ENCODE measurements around the gene FBXW5. TPM values are rescaled to one million over a fixed set of nuclear protein-coding genes. Genes with fewer than 3 reads are reported as not detected.

The FBXW5 gene
- total and polyA plus RNA-seq, 9 of the 15 experiments (the other 6 are each of a cell fraction or from before 2014, with no cell fraction given): 0.21 to 128 (median 37.0) TPM

DNA sequence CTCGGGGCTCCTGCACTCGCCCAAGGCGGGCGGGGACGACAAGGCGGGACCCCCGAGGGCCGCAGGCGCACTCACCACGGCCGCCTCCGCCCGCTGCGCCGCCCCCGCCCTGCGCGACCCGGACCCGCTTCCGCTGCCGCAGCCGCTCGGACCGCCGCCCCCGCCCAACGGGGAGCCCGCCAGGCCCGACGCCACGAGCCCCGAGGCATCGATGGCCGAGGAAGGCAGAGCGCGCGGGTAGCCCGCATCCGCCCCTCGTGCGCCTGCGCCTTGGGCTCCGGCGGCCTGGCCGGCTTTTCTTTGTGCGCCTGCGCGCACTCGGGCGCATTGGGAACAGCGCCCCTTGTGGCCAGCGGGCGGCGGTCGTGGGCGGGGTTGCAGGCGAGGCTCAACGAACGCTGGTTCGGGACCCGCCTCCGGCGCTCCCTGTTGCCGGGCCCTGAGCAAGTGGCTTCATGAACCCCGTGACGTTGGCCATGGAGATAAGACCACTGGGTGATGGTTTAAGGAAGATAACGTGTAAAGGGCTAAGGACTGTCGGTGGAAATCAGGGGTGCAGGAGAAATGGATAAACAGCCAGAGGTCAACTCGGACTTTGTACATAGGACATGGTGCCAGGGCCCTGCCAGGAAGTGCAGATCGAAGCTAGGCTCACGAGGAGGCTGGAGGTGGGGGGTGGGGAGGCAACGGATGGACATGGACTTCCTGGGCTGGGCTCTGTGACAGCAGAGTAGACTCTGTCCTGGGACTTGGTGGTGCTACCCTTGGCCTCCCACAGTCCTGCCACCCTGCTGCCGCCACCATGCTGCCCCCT is at the start of gene FBXW5, which contains the start of gene C8G (continued):
- peak; percentile 13 for TF ChIP-seq POU5F1 (IDR thresholded peaks at IDR 0.05; ENCODE audit: borderline replicate concordance, low read depth, low read length, partially characterized antibody)
- no peak for TF ChIP-seq MED1 (CRISPR knock-in tag; IDR thresholded peaks at IDR 0.05; ENCODE audit: borderline replicate concordance)
- TF ChIP-seq, protein P1, sequence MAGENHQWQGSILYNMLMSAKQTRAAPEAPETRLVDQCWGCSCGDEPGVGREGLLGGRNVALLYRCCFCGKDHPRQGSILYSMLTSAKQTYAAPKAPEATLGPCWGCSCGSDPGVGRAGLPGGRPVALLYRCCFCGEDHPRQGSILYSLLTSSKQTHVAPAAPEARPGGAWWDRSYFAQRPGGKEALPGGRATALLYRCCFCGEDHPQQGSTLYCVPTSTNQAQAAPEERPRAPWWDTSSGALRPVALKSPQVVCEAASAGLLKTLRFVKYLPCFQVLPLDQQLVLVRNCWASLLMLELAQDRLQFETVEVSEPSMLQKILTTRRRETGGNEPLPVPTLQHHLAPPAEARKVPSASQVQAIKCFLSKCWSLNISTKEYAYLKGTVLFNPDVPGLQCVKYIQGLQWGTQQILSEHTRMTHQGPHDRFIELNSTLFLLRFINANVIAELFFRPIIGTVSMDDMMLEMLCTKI (IDR thresholded peaks at IDR 0.05; ENCODE audit: partially characterized antibody): no peak
- TF ChIP-seq, protein P2, sequence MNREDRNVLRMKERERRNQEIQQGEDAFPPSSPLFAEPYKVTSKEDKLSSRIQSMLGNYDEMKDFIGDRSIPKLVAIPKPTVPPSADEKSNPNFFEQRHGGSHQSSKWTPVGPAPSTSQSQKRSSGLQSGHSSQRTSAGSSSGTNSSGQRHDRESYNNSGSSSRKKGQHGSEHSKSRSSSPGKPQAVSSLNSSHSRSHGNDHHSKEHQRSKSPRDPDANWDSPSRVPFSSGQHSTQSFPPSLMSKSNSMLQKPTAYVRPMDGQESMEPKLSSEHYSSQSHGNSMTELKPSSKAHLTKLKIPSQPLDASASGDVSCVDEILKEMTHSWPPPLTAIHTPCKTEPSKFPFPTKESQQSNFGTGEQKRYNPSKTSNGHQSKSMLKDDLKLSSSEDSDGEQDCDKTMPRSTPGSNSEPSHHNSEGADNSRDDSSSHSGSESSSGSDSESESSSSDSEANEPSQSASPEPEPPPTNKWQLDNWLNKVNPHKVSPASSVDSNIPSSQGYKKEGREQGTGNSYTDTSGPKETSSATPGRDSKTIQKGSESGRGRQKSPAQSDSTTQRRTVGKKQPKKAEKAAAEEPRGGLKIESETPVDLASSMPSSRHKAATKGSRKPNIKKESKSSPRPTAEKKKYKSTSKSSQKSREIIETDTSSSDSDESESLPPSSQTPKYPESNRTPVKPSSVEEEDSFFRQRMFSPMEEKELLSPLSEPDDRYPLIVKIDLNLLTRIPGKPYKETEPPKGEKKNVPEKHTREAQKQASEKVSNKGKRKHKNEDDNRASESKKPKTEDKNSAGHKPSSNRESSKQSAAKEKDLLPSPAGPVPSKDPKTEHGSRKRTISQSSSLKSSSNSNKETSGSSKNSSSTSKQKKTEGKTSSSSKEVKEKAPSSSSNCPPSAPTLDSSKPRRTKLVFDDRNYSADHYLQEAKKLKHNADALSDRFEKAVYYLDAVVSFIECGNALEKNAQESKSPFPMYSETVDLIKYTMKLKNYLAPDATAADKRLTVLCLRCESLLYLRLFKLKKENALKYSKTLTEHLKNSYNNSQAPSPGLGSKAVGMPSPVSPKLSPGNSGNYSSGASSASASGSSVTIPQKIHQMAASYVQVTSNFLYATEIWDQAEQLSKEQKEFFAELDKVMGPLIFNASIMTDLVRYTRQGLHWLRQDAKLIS (CRISPR knock-in tag; IDR thresholded peaks at IDR 0.05): peak; percentile 63; the same call in 1 of the 2 replicates
- TF ChIP-seq ZNF146 (CRISPR knock-in tag; IDR thresholded peaks at IDR 0.05; ENCODE audit: unreplicated experiment): no peak
- TF ChIP-seq TBP (optimal IDR thresholded peaks at IDR 0.05; ENCODE audit: low read depth, low read length): peak; percentile 44
- no peak for TF ChIP-seq PHTF2 (CRISPR knock-in tag; IDR thresholded peaks at IDR 0.05)
- no peak for TF ChIP-seq PYGO2 (tag; IDR thresholded peaks at IDR 0.05)
- peak; percentile 43 for TF ChIP-seq CBFA2T3 (IDR thresholded peaks at IDR 0.05)
- TF ChIP-seq, protein P3, sequence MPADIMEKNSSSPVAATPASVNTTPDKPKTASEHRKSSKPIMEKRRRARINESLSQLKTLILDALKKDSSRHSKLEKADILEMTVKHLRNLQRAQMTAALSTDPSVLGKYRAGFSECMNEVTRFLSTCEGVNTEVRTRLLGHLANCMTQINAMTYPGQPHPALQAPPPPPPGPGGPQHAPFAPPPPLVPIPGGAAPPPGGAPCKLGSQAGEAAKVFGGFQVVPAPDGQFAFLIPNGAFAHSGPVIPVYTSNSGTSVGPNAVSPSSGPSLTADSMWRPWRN (IDR thresholded peaks at IDR 0.05; ENCODE audit: low read depth): no peak
- no peak for TF ChIP-seq ZNF197 (CRISPR knock-in tag; IDR thresholded peaks at IDR 0.05; ENCODE audit: low read depth)
- TF ChIP-seq ZC3H4 (CRISPR knock-in tag; IDR thresholded peaks at IDR 0.05; ENCODE audit: borderline replicate concordance): no peak
- no peak for TF ChIP-seq MCM2 (IDR thresholded peaks at IDR 0.05; ENCODE audit: low read depth)
- TF ChIP-seq, protein P4, sequence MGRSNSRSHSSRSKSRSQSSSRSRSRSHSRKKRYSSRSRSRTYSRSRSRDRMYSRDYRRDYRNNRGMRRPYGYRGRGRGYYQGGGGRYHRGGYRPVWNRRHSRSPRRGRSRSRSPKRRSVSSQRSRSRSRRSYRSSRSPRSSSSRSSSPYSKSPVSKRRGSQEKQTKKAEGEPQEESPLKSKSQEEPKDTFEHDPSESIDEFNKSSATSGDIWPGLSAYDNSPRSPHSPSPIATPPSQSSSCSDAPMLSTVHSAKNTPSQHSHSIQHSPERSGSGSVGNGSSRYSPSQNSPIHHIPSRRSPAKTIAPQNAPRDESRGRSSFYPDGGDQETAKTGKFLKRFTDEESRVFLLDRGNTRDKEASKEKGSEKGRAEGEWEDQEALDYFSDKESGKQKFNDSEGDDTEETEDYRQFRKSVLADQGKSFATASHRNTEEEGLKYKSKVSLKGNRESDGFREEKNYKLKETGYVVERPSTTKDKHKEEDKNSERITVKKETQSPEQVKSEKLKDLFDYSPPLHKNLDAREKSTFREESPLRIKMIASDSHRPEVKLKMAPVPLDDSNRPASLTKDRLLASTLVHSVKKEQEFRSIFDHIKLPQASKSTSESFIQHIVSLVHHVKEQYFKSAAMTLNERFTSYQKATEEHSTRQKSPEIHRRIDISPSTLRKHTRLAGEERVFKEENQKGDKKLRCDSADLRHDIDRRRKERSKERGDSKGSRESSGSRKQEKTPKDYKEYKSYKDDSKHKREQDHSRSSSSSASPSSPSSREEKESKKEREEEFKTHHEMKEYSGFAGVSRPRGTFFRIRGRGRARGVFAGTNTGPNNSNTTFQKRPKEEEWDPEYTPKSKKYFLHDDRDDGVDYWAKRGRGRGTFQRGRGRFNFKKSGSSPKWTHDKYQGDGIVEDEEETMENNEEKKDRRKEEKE (IDR thresholded peaks at IDR 0.05; ENCODE audit: borderline replicate concordance in 1 of 2, control insufficient read depth in 1 of 2, low read depth in 2 of 2, low read length in 1 of 2): no peak
- TF ChIP-seq POLR2AphosphoS2 (IDR thresholded peaks at IDR 0.05; ENCODE audit: low read length): no peak
- TF ChIP-seq FOS (IDR thresholded peaks at IDR 0.05; ENCODE audit: extremely low read depth, insufficient read length): no peak
- TF ChIP-seq NFRKB (IDR thresholded peaks at IDR 0.05; ENCODE audit: low read depth): peak; percentile 61

Measured in K562 (cell line).